HS-27A (cell line): ENCODE data around the gene TTC28.
A peak's percentile ranks its signal among the peaks of the same experiment; 100 is the strongest.
"Not testable (repeated sequence)": the region's sequence is repeated elsewhere in the genome, so short reads cannot be mapped to it uniquely, and the experiment has no call there.

Source experiments
- DNase-seq: peaks from one replicate; pipeline ENCODE4 v3.0.0-alpha.2; 2012; ENCODE audit warnings: low read depth, missing footprints

The TTC28 gene

GRCh38 chr22:28229566-28230485 is 449.8 kb downstream of the TTC28 start:
- peak; percentile 36 for DNase-seq

GRCh38 chr22:28223826-28224225 is 455.8 kb downstream of the TTC28 start:
- no peak for DNase-seq

- no peak for DNase-seq
Measured at GRCh38 chr22:28222976-28223745, 456.5 kb downstream of the TTC28 start.

- no peak for DNase-seq
Measured at GRCh38 chr22:28222571-28222970, 457.1 kb downstream of the TTC28 start.

DNA sequence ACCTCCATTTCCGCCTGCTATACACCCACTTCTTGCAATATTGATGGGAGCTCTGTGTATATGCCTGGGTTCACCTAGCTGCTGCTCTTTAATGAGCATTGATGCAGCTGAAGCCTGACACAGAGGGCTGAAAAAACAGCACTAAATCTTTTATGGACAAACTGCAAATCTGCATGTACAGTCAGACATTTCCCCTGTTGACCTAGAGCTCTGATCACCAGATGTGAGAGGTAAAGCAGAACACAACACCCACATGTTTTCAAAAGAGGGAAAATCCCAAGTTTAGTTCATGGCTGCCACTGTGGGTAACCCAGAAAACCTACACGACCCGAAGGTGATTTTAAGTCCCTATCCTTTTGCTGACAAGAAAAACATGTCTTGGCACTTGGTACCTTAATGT is 457.6 kb downstream of the TTC28 start:
- no peak for DNase-seq

GRCh38 chr22:28220626-28221363 is 458.8 kb downstream of the TTC28 start:
- no peak for DNase-seq

DNA sequence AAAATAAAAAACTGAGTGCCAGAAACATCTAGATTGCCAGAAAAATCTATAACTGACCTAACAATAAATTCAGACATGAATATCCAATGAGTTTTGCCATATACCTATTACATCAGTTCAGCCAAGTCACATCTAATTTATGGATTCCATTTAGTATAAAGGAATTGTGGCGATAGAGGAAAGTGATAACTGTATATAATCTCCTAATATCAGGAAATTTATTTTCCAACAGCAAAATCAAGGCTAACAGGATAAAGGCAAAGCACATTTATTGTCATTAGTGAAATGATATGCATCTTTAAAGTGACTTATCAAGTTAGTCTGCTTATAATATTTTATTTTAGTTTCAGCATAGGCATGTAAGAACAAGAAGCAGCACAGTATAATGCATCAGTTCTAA is 462.4 kb downstream of the TTC28 start:
- no peak for DNase-seq

DNA sequence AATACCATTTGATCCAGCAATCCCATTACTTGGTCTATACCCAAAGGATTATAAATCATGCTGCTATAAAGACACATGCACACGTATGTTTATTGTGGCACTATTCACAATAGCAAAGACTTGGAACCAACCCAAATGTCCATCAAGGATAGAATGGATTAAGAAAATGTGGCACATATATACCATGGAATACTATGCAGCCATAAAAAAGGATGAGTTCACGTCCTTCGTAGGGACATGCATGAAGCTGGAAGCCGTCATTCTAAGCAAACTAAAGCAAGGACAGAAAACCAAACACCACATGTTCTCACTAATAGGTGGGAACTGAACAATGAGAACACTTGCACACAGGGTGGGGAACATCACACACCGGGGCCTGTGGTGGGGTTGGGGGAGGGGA is 464.9 kb downstream of the TTC28 start:
- not testable (repeated sequence) for DNase-seq

DNA sequence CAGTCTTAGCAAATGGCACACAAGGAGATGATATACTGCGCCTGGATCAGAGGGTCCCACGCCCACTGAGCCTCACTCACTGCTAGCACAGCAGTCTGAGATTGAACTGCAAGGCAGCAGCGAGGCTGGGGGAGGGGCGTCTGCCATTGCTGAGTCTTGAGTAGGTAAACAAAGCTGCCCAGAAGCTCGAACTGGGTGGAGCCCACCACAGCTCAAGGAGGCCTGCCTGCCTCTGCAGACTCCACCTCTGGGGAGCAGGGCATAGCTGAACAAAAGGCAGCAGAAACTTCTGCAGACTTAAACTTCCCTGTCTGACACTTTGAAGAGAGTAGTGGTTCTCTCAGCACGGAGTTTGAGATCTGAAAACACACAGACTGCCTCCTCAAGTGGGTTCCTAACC is 470.2 kb downstream of the TTC28 start:
- DNase-seq, result not testable (repeated sequence)

- DNase-seq, result no peak
Measured at GRCh38 chr22:28208787-28209186, 470.9 kb downstream of the TTC28 start.

DNA sequence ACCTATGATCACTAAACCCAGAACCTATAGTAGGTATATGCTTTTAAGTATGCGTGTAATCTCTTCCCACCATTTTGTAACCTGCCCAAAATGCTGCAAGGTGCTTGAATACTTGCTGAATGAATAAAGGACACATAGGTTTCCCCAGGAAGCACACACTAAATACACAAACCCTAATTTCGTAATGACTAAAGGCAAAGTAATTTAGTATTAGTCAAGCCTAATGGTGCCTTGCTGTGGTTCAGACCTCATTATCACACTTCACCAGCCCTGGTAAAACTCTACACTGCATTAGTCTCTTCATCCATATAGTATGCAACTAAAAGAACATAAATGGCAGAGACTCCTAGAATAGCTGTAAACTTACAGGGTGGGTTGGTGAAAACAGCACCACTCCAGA is 471.6 kb downstream of the TTC28 start:
- DNase-seq, result no peak

GRCh38 chr22:28207281-28208030 is 472.2 kb downstream of the TTC28 start:
- peak; percentile 45 for DNase-seq

- no peak for DNase-seq
Measured at GRCh38 chr22:28205926-28206325, 473.7 kb downstream of the TTC28 start.

DNA sequence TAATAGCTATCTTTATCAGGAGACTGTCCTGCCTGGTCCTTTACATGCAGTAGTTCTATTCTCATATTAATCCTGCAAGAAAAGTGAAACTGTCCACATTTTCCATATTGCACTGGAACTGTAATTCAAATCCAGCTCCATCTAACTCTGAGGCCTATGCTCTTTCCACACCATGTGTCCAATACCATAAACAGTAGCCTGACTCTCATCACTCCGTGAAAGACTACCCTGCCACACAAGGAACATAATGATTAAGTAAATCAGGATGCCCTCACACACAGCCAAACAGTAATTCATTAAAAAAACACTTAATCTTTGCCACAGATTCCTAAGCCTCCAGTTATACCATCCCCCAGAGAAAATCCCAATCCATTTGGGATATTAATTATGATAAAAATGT is 475.3 kb downstream of the TTC28 start:
- DNase-seq, result no peak

DNA sequence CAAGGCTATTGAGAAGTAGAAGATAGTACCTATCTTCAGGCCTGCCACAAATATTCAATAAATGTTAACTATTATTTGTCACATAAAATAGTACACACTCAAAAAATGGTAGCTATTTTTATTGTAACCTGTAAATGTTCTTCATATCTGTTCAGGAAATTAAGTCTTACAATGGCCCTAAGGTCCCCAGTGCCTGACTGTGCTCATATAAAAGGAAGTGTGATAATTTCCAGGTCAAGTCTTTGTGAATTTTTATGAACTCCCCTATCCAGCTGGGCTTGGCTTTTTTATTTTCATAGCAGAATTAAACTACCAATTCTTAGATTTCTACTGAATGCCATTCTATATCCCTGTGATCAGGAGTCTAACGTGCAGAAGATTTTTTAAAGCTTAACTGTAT is 476.4 kb downstream of the TTC28 start:
- no peak for DNase-seq

DNA sequence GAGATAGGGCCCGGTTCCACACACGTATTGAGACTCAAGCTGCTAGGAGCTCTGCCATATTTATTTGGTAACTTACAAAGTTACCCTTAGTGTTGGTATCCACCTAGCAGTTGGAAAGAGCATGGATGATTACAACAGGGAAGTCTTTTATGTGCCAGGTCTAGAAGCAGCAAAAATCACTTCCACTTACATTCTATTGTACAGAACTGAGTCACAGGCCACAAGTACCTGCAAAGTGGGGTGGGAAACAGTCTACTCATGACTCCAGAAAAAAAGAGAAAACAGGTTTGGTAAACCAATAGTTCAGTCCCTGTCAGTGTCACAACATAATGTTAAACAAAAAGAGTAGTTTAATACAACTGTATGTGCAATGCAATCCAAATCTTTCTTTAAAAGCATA is 480.9 kb downstream of the TTC28 start:
- no peak for DNase-seq

- DNase-seq, result not testable (repeated sequence)
Measured at GRCh38 chr22:28191571-28191970, 488.1 kb downstream of the TTC28 start.

- no peak for DNase-seq
Measured at GRCh38 chr22:28188178-28188879, 491.3 kb downstream of the TTC28 start.

GRCh38 chr22:28187612-28188011 is 492.0 kb downstream of the TTC28 start:
- DNase-seq, result no peak

DNA sequence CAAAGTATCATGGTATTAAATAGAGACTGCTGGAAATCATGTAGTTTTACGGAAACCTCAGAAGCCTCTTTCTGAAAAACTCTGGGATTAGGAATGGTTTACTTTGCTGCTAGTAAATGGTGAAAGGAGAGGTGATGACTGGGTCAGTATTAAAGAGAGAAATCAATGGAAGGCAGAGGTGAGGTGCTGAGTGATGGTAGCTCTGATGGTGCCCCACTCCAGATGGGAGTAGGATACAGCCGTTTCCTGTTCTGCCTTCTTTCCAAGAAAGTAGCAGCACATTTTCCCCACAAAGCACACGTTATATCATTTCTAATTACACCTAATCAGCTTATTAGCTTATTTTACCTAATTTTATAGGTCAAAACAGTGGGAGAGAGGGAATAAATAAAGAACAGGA is 493.0 kb downstream of the TTC28 start:
- no peak for DNase-seq

GRCh38 chr22:28185130-28185529 is 494.5 kb downstream of the TTC28 start:
- DNase-seq, result no peak
